Measurements from ENCODE around the gene SYNGR3. TPM values are rescaled to one million over a fixed set of nuclear protein-coding genes. Genes with fewer than 3 reads are reported as not detected.

Gene SYNGR3
- polyA plus RNA-seq, 3 donors, result 0.20 to 0.29 TPM; not detected in 1

DNA sequence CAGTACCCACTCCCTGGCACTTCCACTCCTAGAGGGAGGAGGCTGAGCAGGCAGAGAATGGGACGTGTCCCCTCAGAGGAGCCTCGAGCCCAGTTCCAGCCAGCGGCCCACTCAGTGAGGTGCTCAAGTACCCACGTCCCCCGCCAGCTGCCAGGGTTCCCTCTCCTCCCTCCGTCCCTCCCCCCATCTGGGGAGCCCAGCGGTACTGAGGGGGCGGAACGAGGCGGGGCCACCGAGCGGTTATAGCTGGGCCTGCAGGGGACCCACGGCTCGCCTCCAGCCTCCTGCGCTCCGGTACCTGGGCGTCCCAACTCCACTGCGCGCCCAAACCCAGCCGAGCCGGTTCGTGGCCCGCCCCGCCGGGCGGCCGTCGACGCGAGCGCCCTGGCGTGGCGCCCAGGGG lies 29.7 kb downstream of the SYNGR3 start, which contains the start of gene NPW:
NPW (plus strand) TSS at position 268 of the 403 bp plus-strand sequence.
- Mint-ChIP-seq H3K4me1 (peaks cover 33% of the 10 kb centered on the region), H3K36me3 (peaks cover 2 to 3% of the 10 kb centered on the region in 2 donors), H3K9me3 (peaks cover 3 to 21% (median 7%) of the 10 kb centered on the region in 7 donors), H3K4me3 (peak within 1 kb of the TSS in 1 of 2 donors; percentile 88), H3K27ac (no peak within 1 kb of the TSS), H3K27me3 (ENCODE audit: low read depth in 3 of 3) (peaks cover 31 to 62% (median 58%) of the 10 kb centered on the region in 3 donors)
- no peak within 1 kb of the TSS for H3K27ac ChIP-seq (ENCODE audit: low read depth in 1 of 2, low read length in 2 of 2)
- no peak within 1 kb of the TSS for H3K4me3 ChIP-seq (replicated peaks in 1 of 3; ENCODE audit: low read depth in 2 of 3, low read length in 3 of 3)
- peaks cover 12 to 34% of the 10 kb centered on the region in 2 donors for H3K27me3 ChIP-seq (ENCODE audit: control insufficient read depth in 2 of 2, insufficient read depth in 2 of 2, low read length in 2 of 2)
- intact Hi-C loops (cut with micrococcal nuclease), result no loop called here
- DNase-seq, result no peak
- H3K4me1 ChIP-seq (ENCODE audit: control insufficient read depth in 1 of 2, insufficient read depth in 2 of 2, low read length in 2 of 2), result peaks cover 18 to 42% of the 10 kb centered on the region in 2 donors
- H3K36me3 ChIP-seq (replicated peaks in 1 of 2; ENCODE audit: control insufficient read depth in 1 of 2, insufficient read depth in 2 of 2, low read length in 2 of 2), result no peaks in the 10 kb centered on the region
- WGBS (ENCODE audit: insufficient coverage), result 2% methylated on average over 32 of the region's 33 CpGs
- no peak within 1 kb of the TSS for H3K9ac ChIP-seq (ENCODE audit: insufficient read depth, low read length, poor library complexity, severe bottlenecking)
- TF ChIP-seq, protein P1, sequence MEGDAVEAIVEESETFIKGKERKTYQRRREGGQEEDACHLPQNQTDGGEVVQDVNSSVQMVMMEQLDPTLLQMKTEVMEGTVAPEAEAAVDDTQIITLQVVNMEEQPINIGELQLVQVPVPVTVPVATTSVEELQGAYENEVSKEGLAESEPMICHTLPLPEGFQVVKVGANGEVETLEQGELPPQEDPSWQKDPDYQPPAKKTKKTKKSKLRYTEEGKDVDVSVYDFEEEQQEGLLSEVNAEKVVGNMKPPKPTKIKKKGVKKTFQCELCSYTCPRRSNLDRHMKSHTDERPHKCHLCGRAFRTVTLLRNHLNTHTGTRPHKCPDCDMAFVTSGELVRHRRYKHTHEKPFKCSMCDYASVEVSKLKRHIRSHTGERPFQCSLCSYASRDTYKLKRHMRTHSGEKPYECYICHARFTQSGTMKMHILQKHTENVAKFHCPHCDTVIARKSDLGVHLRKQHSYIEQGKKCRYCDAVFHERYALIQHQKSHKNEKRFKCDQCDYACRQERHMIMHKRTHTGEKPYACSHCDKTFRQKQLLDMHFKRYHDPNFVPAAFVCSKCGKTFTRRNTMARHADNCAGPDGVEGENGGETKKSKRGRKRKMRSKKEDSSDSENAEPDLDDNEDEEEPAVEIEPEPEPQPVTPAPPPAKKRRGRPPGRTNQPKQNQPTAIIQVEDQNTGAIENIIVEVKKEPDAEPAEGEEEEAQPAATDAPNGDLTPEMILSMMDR (IDR thresholded peaks at IDR 0.05), result no peak
- no peak within 1 kb of the TSS for H2AFZ ChIP-seq (ENCODE audit: insufficient read depth, low read depth, low read length, poor library complexity, severe bottlenecking)
- H4K20me1 ChIP-seq (ENCODE audit: insufficient read depth, low read length), result no peaks in the 10 kb centered on the region
- no peaks in the 10 kb centered on the region for H3K9me3 ChIP-seq (replicated peaks in 1 of 2; ENCODE audit: control insufficient read depth in 1 of 2, insufficient read depth in 1 of 2, low read length in 2 of 2)
- H3K4me2 ChIP-seq (replicated peaks; ENCODE audit: extremely low read depth, low read length, poor library complexity, severe bottlenecking), result no peak within 1 kb of the TSS
- no peaks in the 10 kb centered on the region for H3K79me2 ChIP-seq (ENCODE audit: insufficient read depth, low read length)

DNA sequence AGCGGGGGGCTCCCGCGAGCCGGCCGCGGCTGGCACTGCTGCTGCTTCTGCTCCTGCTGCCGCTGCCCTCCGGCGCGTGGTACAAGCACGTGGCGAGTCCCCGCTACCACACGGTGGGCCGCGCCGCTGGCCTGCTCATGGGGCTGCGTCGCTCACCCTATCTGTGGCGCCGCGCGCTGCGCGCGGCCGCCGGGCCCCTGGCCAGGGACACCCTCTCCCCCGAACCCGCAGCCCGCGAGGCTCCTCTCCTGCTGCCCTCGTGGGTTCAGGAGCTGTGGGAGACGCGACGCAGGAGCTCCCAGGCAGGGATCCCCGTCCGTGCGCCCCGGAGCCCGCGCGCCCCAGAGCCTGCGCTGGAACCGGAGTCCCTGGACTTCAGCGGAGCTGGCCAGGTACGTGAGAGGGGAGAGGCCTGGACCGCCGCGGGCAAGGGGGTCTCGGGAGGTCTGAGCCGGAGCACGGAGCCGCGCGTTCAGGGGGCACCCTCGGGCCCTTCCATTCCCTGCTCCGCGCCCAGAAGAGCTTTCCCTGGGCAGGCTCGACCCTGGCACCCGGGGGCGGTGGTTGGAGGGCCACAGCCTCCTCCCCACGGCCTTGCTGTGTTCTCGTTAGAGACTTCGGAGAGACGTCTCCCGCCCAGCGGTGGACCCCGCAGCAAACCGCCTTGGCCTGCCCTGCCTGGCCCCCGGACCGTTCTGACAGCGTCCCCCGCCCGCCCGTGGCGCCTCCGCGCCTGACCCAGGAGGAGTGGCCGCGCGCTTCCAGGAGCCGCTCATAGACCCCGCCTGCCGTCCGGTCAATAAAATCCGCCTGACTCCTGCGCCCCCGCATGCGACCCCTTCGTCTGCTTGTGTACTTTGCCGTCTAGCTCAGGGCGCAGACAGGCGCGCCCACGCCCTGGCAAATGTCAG lies 30.4 kb downstream of the SYNGR3 start:
- Mint-ChIP-seq H3K27me3 (ENCODE audit: low read depth in 3 of 3) (peaks cover 34 to 66% (median 64%) of the 10 kb centered on the region in 3 donors), H3K27ac (no peak overlapping the region), H3K9me3 (peaks cover 3 to 21% (median 7%) of the 10 kb centered on the region in 7 donors), H3K4me1 (peaks cover 31% of the 10 kb centered on the region), H3K4me3 (peak overlapping the region in 1 of 2 donors; percentile 88), H3K36me3 (peaks cover 2 to 3% of the 10 kb centered on the region in 2 donors)
- Histone ChIP-seq H3K9ac (ENCODE audit: insufficient read depth, low read length, poor library complexity, severe bottlenecking) (no peak overlapping the region), H4K20me1 (ENCODE audit: insufficient read depth, low read length) (no peaks in the 10 kb centered on the region), H3K4me3 (replicated peaks in 1 of 3; ENCODE audit: low read depth in 2 of 3, low read length in 3 of 3) (no peak overlapping the region), H3K4me1 (ENCODE audit: control insufficient read depth in 1 of 2, insufficient read depth in 2 of 2, low read length in 2 of 2) (peaks cover 18 to 38% of the 10 kb centered on the region in 2 donors), H3K4me2 (replicated peaks; ENCODE audit: extremely low read depth, low read length, poor library complexity, severe bottlenecking) (no peak overlapping the region), H3K27me3 (ENCODE audit: control insufficient read depth in 2 of 2, insufficient read depth in 2 of 2, low read length in 2 of 2) (peaks cover 12 to 38% of the 10 kb centered on the region in 2 donors), H3K9me3 (replicated peaks in 1 of 2; ENCODE audit: control insufficient read depth in 1 of 2, insufficient read depth in 1 of 2, low read length in 2 of 2) (no peaks in the 10 kb centered on the region), H2AFZ (ENCODE audit: insufficient read depth, low read depth, low read length, poor library complexity, severe bottlenecking) (no peak overlapping the region), H3K36me3 (replicated peaks in 1 of 2; ENCODE audit: control insufficient read depth in 1 of 2, insufficient read depth in 2 of 2, low read length in 2 of 2) (no peaks in the 10 kb centered on the region), H3K79me2 (ENCODE audit: insufficient read depth, low read length) (no peaks in the 10 kb centered on the region), H3K27ac (ENCODE audit: low read depth in 1 of 2, low read length in 2 of 2) (no peak overlapping the region)
- 2% methylated on average over 95 of the region's 96 CpGs for WGBS (ENCODE audit: insufficient coverage)
- intact Hi-C loops (cut with micrococcal nuclease), result loop anchor here in 1 of 2 donors (5.0 kb wide), 1 partner anchor 132 kb away; no protein-coding TSS in a partner anchor
- no peak for DNase-seq
- TF ChIP-seq, protein P1 (IDR thresholded peaks at IDR 0.05), result no peak

Data from CD14-positive monocyte (primary cell).